B cell (primary cell): ENCODE measurements around the gene FGFR1OP2.

Experiments
- EZH2 ChIP-seq: IDR thresholded peaks from 2 replicates; pipeline ENCODE4 v1.6.1; 2012; ENCODE audit warnings: borderline replicate concordance, low read depth, mild to moderate bottlenecking, moderate library complexity, low read length; ENCODE audit not compliant: insufficient read depth, poor library complexity, severe bottlenecking
- TF ChIP-seq, protein P1 (sequence below): fragments of 200-600 bp; IDR thresholded peaks from one replicate; pipeline ENCODE4 v1.8.0; 2022; ENCODE audit warnings: antibody characterized with exemption, mild to moderate bottlenecking

DNA sequence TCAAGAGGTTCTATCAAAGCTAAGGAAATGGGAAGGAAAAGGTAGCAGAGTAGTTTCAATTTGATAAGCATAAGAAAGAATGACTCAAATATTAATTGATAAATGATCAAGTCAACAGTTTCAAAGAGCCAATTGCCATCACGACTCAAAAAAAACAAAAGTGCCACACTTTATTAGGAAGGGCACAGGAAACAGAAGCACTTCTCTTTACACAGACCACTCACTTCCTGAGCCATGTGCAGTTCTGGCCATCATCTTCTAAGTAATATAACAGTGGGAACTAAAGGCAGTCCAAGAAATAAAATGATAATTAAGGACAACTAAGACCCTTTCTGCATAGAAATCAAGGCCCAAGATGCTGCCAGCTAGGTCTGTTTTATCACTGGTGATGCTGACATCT lies 62.7 kb downstream of the FGFR1OP2 start:
- TF ChIP-seq, protein P1, sequence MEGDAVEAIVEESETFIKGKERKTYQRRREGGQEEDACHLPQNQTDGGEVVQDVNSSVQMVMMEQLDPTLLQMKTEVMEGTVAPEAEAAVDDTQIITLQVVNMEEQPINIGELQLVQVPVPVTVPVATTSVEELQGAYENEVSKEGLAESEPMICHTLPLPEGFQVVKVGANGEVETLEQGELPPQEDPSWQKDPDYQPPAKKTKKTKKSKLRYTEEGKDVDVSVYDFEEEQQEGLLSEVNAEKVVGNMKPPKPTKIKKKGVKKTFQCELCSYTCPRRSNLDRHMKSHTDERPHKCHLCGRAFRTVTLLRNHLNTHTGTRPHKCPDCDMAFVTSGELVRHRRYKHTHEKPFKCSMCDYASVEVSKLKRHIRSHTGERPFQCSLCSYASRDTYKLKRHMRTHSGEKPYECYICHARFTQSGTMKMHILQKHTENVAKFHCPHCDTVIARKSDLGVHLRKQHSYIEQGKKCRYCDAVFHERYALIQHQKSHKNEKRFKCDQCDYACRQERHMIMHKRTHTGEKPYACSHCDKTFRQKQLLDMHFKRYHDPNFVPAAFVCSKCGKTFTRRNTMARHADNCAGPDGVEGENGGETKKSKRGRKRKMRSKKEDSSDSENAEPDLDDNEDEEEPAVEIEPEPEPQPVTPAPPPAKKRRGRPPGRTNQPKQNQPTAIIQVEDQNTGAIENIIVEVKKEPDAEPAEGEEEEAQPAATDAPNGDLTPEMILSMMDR: no peak
- no peak for TF ChIP-seq EZH2
